Measurements from ENCODE around the gene IL23R. TPM values are rescaled to one million over a fixed set of nuclear protein-coding genes. Genes with fewer than 3 reads are reported as not detected.

The IL23R gene
- total RNA-seq, 4 donors from 2014 or later, result 1.6 TPM; not detected in 3

GRCh38 chr1:67226688-67227087 is 60.4 kb downstream of the IL23R start:
- TF ChIP-seq, protein P1, sequence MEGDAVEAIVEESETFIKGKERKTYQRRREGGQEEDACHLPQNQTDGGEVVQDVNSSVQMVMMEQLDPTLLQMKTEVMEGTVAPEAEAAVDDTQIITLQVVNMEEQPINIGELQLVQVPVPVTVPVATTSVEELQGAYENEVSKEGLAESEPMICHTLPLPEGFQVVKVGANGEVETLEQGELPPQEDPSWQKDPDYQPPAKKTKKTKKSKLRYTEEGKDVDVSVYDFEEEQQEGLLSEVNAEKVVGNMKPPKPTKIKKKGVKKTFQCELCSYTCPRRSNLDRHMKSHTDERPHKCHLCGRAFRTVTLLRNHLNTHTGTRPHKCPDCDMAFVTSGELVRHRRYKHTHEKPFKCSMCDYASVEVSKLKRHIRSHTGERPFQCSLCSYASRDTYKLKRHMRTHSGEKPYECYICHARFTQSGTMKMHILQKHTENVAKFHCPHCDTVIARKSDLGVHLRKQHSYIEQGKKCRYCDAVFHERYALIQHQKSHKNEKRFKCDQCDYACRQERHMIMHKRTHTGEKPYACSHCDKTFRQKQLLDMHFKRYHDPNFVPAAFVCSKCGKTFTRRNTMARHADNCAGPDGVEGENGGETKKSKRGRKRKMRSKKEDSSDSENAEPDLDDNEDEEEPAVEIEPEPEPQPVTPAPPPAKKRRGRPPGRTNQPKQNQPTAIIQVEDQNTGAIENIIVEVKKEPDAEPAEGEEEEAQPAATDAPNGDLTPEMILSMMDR (IDR thresholded peaks at IDR 0.05), result no peak
- no peak for TF ChIP-seq POLR2A (IDR thresholded peaks at IDR 0.05)
- H3K4me3 ChIP-seq, result no peak overlapping the region
- no peaks in the 10 kb centered on the region for H3K36me3 ChIP-seq
- no peak for DNase-seq
- H3K27me3 ChIP-seq, result no peaks in the 10 kb centered on the region
- no peak overlapping the region for H3K27ac ChIP-seq
- no peaks in the 10 kb centered on the region for H3K9me3 ChIP-seq
- no peaks in the 10 kb centered on the region for H3K4me1 ChIP-seq

DNA sequence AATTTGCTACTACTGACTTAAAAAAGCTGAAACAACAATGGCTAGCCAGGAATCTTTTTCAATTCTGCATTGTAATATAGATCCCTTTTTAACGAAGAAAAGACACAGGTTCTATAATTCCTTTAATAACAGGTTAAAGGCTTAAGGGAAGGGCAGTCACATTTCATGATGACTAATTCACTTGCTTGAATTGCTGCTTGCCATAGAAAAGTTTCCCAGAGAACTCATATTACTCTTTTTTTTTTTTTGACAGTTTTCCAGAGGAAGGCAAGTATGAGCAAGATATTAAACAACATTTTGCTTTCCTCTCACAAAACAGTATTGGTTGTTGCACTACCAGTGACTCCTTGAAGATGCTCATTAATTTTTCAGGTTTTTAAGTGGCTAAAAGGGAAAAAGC is 60.9 kb downstream of the IL23R start:
- no peaks in the 10 kb centered on the region for H3K27me3 ChIP-seq
- no peaks in the 10 kb centered on the region for H3K4me1 ChIP-seq
- TF ChIP-seq, protein P1 (IDR thresholded peaks at IDR 0.05), result no peak
- no peak for TF ChIP-seq POLR2A (IDR thresholded peaks at IDR 0.05)

GRCh38 chr1:67228791-67229190 is 62.5 kb downstream of the IL23R start:
- Histone ChIP-seq H3K36me3 (no peaks in the 10 kb centered on the region), H3K27me3 (no peaks in the 10 kb centered on the region), H3K9me3 (no peaks in the 10 kb centered on the region), H3K27ac (no peak overlapping the region), H3K4me1 (no peaks in the 10 kb centered on the region), H3K4me3 (no peak overlapping the region)
- no peak for DNase-seq
- no peak for TF ChIP-seq POLR2A (IDR thresholded peaks at IDR 0.05)
- TF ChIP-seq, protein P1 (IDR thresholded peaks at IDR 0.05), result no peak

More for the DNA sequence above, 60.9 kb downstream of the IL23R start:
- Histone ChIP-seq H3K4me3 (no peak overlapping the region), H3K27ac (no peak overlapping the region), H3K36me3 (no peaks in the 10 kb centered on the region), H3K9me3 (no peaks in the 10 kb centered on the region)
- no peak for DNase-seq

- Histone ChIP-seq H3K4me3 (no peak overlapping the region), H3K9me3 (no peaks in the 10 kb centered on the region), H3K36me3 (no peaks in the 10 kb centered on the region), H3K27me3 (no peaks in the 10 kb centered on the region), H3K4me1 (no peaks in the 10 kb centered on the region), H3K27ac (no peak overlapping the region)
- TF ChIP-seq, protein P1 (IDR thresholded peaks at IDR 0.05), result no peak
- TF ChIP-seq POLR2A (IDR thresholded peaks at IDR 0.05), result no peak
- DNase-seq, result no peak
These were observed 64.3 kb downstream of the IL23R start for GRCh38 chr1:67230539-67230938.

DNA sequence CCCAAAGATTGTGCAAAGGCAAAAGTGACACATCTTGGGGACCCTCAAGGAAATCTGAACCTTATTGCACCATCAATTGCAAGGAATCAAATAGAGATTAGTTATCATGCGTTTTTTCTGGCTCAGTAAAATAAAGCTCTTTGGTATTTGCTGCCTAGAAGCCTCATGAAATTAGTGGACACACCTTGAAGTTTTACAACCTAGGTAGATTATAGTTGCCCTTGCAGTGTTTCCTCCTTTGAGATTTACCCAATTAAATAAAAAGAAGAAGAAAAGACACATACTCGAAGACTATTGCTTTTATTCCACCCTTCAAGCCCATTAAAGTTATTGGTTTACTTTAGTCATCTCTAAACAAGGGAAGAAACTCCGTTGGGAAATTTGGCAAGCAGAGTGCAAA is 70.0 kb downstream of the IL23R start:
- no peaks in the 10 kb centered on the region for H3K27me3 ChIP-seq
- no peaks in the 10 kb centered on the region for H3K36me3 ChIP-seq
- no peak overlapping the region for H3K27ac ChIP-seq
- H3K4me1 ChIP-seq, result no peaks in the 10 kb centered on the region
- TF ChIP-seq POLR2A (IDR thresholded peaks at IDR 0.05), result no peak
- TF ChIP-seq, protein P1 (IDR thresholded peaks at IDR 0.05), result no peak
- no peak for DNase-seq
- no peaks in the 10 kb centered on the region for H3K9me3 ChIP-seq
- H3K4me3 ChIP-seq, result no peak overlapping the region

DNA sequence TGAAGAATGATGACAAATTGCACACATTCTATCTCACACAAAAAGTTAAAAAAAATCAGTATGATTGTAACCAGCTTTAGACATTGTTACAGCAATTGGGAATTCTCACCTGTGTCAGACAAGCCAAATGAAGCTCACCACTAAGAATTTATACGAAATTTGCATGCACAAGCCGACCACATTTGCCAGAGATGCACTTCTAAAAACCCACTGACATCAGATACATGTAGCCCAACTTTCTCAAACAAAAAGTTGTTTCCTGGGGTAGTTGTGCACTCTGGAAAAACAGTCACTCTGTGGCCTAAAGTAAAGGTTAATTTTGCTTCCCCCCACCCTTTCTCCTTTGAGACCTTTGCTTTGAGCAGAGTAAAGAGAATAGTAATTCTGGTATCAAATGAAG is 73.5 kb downstream of the IL23R start:
- no peak for TF ChIP-seq POLR2A (IDR thresholded peaks at IDR 0.05)
- TF ChIP-seq, protein P1 (IDR thresholded peaks at IDR 0.05), result no peak

More for the DNA sequence above, 73.5 kb downstream of the IL23R start:
- Histone ChIP-seq H3K36me3 (no peaks in the 10 kb centered on the region), H3K27me3 (no peaks in the 10 kb centered on the region), H3K9me3 (no peaks in the 10 kb centered on the region), H3K4me3 (no peak overlapping the region), H3K27ac (no peak overlapping the region), H3K4me1 (no peaks in the 10 kb centered on the region)
- no peak for DNase-seq
